ENCODE measurements around the gene USP54. TPM values are rescaled to one million over a fixed set of nuclear protein-coding genes. Genes with fewer than 3 reads are reported as not detected.

Gene USP54
- total and polyA plus RNA-seq, 9 of the 15 experiments (the other 6 are each of a cell fraction or from before 2014, with no cell fraction given), result 3.8 to 40.1 (median 16.9) TPM

DNA sequence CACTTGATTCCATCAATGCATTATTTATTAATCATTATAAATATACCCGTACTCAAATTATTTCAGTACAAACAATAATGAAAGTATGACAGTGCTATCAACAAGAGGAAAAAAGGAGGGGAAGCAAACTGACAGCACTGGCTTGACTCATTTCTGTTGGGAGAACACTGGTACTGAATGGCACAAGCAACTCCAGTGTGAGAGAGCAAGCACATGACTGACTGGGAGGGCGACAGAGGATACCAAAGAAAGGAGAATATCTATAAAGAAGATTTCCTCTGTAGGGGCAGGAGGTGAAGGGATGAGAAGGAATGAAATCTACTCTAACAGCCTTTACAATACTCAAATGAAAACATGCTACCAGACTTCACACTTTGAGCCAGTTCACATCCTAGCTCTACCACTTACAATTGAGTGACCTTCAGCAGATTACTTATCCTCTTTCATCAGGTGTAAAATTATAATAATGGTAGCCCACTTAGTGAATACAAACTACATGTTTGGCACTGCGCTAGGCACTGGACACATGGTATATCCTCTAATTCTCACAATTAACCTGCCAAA, 1.5 kb downstream of the USP54 start:
- H3K36me3 ChIP-seq (ENCODE audit: control insufficient read depth, insufficient read depth, low read length), result no peaks in the 10 kb centered on the region
- no peak overlapping the region for H3K4me3 ChIP-seq
- peaks cover 4 to 33% of the 10 kb centered on the region in 2 experiments for H3K4me1 ChIP-seq (replicated peaks in 1 of 2; ENCODE audit: control insufficient read depth in 2 of 2, insufficient read depth in 2 of 2, low read length in 2 of 2)
- TF ChIP-seq, protein P1, sequence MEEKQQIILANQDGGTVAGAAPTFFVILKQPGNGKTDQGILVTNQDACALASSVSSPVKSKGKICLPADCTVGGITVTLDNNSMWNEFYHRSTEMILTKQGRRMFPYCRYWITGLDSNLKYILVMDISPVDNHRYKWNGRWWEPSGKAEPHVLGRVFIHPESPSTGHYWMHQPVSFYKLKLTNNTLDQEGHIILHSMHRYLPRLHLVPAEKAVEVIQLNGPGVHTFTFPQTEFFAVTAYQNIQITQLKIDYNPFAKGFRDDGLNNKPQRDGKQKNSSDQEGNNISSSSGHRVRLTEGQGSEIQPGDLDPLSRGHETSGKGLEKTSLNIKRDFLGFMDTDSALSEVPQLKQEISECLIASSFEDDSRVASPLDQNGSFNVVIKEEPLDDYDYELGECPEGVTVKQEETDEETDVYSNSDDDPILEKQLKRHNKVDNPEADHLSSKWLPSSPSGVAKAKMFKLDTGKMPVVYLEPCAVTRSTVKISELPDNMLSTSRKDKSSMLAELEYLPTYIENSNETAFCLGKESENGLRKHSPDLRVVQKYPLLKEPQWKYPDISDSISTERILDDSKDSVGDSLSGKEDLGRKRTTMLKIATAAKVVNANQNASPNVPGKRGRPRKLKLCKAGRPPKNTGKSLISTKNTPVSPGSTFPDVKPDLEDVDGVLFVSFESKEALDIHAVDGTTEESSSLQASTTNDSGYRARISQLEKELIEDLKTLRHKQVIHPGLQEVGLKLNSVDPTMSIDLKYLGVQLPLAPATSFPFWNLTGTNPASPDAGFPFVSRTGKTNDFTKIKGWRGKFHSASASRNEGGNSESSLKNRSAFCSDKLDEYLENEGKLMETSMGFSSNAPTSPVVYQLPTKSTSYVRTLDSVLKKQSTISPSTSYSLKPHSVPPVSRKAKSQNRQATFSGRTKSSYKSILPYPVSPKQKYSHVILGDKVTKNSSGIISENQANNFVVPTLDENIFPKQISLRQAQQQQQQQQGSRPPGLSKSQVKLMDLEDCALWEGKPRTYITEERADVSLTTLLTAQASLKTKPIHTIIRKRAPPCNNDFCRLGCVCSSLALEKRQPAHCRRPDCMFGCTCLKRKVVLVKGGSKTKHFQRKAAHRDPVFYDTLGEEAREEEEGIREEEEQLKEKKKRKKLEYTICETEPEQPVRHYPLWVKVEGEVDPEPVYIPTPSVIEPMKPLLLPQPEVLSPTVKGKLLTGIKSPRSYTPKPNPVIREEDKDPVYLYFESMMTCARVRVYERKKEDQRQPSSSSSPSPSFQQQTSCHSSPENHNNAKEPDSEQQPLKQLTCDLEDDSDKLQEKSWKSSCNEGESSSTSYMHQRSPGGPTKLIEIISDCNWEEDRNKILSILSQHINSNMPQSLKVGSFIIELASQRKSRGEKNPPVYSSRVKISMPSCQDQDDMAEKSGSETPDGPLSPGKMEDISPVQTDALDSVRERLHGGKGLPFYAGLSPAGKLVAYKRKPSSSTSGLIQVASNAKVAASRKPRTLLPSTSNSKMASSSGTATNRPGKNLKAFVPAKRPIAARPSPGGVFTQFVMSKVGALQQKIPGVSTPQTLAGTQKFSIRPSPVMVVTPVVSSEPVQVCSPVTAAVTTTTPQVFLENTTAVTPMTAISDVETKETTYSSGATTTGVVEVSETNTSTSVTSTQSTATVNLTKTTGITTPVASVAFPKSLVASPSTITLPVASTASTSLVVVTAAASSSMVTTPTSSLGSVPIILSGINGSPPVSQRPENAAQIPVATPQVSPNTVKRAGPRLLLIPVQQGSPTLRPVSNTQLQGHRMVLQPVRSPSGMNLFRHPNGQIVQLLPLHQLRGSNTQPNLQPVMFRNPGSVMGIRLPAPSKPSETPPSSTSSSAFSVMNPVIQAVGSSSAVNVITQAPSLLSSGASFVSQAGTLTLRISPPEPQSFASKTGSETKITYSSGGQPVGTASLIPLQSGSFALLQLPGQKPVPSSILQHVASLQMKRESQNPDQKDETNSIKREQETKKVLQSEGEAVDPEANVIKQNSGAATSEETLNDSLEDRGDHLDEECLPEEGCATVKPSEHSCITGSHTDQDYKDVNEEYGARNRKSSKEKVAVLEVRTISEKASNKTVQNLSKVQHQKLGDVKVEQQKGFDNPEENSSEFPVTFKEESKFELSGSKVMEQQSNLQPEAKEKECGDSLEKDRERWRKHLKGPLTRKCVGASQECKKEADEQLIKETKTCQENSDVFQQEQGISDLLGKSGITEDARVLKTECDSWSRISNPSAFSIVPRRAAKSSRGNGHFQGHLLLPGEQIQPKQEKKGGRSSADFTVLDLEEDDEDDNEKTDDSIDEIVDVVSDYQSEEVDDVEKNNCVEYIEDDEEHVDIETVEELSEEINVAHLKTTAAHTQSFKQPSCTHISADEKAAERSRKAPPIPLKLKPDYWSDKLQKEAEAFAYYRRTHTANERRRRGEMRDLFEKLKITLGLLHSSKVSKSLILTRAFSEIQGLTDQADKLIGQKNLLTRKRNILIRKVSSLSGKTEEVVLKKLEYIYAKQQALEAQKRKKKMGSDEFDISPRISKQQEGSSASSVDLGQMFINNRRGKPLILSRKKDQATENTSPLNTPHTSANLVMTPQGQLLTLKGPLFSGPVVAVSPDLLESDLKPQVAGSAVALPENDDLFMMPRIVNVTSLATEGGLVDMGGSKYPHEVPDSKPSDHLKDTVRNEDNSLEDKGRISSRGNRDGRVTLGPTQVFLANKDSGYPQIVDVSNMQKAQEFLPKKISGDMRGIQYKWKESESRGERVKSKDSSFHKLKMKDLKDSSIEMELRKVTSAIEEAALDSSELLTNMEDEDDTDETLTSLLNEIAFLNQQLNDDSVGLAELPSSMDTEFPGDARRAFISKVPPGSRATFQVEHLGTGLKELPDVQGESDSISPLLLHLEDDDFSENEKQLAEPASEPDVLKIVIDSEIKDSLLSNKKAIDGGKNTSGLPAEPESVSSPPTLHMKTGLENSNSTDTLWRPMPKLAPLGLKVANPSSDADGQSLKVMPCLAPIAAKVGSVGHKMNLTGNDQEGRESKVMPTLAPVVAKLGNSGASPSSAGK (IDR thresholded peaks at IDR 0.05), result 0 out of 2 replicates have a peak, but pooled peaks have one; percentile 13
- TF ChIP-seq ELF4 (CRISPR knock-in tag; IDR thresholded peaks at IDR 0.05), result no peak
- H2AFZ ChIP-seq (ENCODE audit: low read depth, low read length), result no peak overlapping the region
- in situ Hi-C loops (cut with MboI), result no loop called here
- no peaks in the 10 kb centered on the region for H3K79me2 ChIP-seq (ENCODE audit: control insufficient read depth, insufficient read depth, low read length)
- no peaks in the 10 kb centered on the region for H3K27me3 ChIP-seq (ENCODE audit: control insufficient read depth in 2 of 2, insufficient read depth in 2 of 2, low read length in 2 of 2)
- 77% methylated on average over 3 of the region's 3 CpGs for WGBS (ENCODE audit: insufficient coverage, low coverage, missing lambda C conversion rate)
- ATAC-seq (no peak), DNase-seq (ENCODE audit: extremely low read depth in 1 of 4, low spot score in 3 of 4) (no peak), FAIRE-seq (no peak)
- H3K27ac ChIP-seq (ENCODE audit: extremely low read depth, low read depth, low read length), result no peak overlapping the region
- H4K20me1 ChIP-seq (replicated peaks; ENCODE audit: control insufficient read depth, insufficient read depth, low read length), result no peaks in the 10 kb centered on the region
- ChIA-PET POLR2A (no interaction called here), CTCF (ENCODE audit: low intra/inter-chr PET ratio) (no interaction called here)
- no peak overlapping the region for H3K9ac ChIP-seq (ENCODE audit: insufficient read depth in 1 of 2, low read depth in 2 of 2, low read length in 2 of 2)
- H3K4me2 ChIP-seq (ENCODE audit: insufficient read depth, low read length), result no peak overlapping the region
- H3K9me3 ChIP-seq (replicated peaks; ENCODE audit: control insufficient read depth, insufficient read depth, low read depth, low read length), result no peaks in the 10 kb centered on the region; the same call in 1 of the 2 replicates
- no peaks in the 10 kb centered on the region for H3K9me1 ChIP-seq (ENCODE audit: control insufficient read depth, insufficient read depth, low read length)
- intact Hi-C loops (cut with micrococcal nuclease), result loop anchor here (5.0 kb wide), 1 partner anchor 38 kb away; no protein-coding TSS in a partner anchor
- no TSS peak for BruUV-seq (replicated peaks)

Measured in K562 (cell line).